ENCODE results near the gene ADGRF3.
"Not testable (repeated sequence)": the region's sequence is repeated elsewhere in the genome, so short reads cannot be mapped to it uniquely, and the experiment has no call there.

Gene ADGRF3, protein sequence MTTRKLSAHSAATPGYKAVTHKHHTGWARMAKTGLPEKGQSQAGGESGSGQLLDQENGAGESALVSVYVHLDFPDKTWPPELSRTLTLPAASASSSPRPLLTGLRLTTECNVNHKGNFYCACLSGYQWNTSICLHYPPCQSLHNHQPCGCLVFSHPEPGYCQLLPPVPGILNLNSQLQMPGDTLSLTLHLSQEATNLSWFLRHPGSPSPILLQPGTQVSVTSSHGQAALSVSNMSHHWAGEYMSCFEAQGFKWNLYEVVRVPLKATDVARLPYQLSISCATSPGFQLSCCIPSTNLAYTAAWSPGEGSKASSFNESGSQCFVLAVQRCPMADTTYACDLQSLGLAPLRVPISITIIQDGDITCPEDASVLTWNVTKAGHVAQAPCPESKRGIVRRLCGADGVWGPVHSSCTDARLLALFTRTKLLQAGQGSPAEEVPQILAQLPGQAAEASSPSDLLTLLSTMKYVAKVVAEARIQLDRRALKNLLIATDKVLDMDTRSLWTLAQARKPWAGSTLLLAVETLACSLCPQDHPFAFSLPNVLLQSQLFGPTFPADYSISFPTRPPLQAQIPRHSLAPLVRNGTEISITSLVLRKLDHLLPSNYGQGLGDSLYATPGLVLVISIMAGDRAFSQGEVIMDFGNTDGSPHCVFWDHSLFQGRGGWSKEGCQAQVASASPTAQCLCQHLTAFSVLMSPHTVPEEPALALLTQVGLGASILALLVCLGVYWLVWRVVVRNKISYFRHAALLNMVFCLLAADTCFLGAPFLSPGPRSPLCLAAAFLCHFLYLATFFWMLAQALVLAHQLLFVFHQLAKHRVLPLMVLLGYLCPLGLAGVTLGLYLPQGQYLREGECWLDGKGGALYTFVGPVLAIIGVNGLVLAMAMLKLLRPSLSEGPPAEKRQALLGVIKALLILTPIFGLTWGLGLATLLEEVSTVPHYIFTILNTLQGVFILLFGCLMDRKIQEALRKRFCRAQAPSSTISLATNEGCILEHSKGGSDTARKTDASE

DNA sequence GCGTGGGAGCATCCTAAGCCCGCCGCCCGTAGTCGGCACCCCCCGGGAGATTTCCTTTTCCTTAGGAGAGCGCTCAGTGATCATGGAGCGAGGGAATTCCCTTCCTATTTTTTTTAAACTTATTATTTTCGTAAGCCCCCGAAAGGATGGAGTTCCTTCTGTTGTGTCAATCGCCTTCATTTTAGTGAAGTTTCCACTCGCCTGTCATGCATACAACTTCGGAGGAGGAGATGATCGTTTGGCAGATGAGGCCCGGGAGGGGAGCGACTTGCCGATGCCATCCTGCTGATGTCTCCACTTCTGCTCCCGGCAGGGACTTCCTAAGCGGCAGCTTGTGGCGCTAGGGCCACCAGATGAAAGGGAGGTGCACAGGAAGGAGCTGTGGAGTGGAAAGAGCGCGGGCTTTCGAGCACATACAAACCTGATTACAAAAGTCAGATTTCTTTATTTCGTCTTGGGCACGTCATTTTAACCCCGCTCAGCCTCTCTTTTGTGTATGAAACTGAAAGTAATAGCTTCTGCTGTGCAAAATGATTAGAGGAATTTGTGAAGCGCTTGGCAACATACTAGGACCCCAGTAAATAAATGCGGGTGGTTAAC is at the start of gene ADGRF3:
ADGRF3 (minus strand) TSS at position 336 of the 600 bp plus-strand sequence. CDS start 555 bp downstream, outside the sequence.
- DNase-seq, result peak; percentile 57 to 63

DNA sequence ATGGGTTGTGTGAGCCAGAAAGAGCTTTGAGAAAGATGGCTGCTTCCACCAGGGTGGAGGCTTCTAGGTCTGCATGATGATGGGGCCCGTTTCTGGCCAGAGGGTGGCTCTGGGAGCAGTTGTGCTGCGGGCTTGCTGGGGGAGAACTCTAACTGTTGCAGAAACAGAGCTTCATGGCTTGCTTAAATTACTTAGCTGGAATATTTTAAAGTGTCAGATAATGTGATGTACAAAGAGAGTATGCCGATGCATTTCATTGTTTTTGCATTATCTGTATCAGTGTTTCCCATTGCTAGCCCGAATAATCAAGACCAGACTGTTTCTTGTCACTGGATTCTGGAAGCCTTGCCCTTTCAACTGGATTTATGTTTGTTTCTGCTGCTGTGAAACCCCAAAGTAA is 48.8 kb upstream of the ADGRF3 start:
- no peak for DNase-seq

DNA sequence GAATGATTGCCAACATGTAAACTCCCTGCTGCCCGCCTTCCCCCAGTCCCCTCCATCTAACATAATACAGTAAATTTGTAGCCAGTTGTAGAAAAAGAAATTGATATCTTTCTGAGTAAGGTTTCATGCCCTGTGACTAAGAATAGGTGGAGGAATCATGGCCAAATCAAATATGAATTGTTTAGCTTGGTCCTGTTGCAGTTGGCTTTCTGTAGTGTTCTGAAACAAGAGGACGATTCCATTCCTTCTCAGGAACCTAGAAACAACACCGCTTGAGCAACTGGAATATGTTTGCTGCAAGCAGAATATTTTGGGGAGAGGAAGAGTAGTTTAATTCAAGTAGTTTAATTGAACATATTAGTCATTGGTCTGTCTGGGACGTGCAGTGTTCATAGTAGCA is 48.1 kb upstream of the ADGRF3 start:
- DNase-seq, result no peak

DNA sequence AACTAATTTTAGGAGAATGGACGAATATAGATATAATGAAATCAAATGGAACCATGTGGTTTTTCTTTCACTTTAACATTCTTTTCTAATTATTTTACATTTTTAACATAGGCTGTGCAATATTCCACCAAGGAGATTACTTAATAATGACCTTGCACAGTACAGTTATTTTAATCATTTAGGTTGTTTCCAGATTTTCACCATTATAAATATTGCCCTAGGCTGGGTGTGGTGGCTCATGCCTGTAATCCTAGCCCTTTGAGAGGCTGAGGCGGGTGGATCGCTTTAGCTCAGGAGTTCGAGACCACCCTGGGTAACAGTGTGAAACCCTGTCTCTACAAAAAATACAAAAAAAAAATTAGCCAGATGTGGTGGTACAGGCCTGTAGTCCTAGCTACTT is 40.6 kb upstream of the ADGRF3 start:
- no peak for DNase-seq

DNA sequence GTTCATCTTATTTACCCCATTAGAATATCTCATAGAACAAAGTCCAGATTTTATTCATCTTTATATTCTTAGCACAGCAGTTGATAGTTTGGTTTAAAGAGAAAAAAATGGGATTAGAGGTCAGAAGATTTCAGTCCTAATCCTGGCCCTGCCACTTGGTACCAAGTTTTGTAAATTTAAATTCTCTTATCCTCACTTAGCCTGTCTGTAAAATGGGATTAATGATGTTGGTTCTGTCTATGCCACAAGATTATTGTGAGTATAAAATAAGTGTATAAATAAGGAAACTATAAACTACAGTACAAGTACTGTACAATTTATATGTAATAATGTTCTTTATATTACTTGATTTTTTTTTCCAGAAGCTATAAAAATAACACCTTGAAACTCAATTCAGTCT is 38.0 kb upstream of the ADGRF3 start:
- no peak for DNase-seq

DNA sequence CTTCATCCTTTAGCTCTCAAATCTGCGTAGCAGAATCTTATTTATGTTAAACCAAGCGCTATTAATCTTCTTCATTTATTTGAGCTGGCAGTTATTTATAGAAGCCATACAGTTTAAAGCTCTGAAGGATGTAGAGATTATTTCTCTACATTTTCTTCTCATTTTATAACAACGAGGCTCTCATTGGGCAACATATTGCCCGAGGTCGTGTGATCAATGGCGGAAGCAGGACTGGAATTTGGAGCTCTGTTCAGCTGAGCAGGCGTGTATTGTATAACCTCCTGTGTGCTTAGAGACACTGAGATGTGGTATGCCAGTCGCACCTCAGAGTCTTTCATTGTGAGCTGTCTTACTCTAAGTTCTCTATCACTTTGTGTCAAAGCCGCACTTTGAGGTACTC is 37.6 kb upstream of the ADGRF3 start:
- no peak for DNase-seq

DNA sequence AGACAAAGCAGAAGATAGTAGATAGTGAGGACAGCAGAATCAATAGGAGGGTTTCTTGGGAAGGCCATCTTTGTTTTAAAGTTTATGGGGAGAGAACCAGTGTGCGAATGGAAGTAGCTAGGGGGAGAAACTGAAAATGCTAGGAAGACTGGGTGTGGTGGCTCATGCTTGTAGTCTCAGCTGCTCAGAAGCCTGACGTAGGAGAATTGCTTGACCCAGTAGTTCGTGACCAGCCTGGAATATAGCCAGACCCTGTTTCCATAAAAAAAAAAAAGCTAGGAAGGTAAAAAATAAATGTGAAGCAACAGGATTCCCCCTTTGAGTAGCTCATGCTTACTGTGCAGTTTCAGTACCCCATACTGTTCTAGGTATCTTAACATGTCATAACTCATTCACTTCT is 36.0 kb upstream of the ADGRF3 start:
- DNase-seq, result no peak

DNA sequence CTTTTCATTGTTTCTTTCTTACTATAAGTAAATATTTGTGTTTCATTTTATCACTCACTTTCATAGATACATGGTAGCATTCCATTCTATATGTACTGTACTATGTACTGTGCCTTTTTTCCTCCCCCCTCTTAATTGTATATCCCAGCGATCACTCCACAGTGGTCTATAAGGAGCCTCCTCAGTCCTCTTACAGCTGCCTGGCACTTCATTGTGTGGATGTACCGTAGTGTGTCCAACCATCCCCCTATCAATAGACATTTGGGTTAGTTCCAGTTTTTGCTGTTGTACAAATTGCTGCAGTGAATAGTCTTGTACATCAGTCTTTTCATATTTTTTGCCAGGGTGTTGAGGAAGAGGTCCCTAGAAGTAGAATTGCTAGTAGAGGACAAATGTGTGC is 33.7 kb upstream of the ADGRF3 start:
- DNase-seq, result no peak

DNA sequence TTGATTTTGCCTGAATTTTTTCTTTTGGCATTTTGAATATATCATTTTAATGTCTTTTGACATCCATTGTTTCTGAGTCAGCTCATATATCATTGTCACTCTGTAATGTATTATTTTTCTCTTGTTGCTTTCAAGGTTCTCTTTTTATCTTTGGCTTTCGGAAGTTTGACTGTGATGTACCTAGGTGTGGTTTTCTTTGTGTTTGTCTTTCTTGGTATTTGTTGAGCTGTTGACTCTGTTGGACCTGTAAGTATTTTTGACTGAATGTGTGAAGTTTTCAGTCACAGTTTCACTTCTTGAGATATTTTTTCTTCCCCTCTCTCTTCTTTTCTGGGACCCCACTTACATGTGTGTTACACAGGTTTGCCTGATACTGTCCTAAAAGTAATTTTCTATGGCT is 30.2 kb upstream of the ADGRF3 start:
- no peak for DNase-seq

DNA sequence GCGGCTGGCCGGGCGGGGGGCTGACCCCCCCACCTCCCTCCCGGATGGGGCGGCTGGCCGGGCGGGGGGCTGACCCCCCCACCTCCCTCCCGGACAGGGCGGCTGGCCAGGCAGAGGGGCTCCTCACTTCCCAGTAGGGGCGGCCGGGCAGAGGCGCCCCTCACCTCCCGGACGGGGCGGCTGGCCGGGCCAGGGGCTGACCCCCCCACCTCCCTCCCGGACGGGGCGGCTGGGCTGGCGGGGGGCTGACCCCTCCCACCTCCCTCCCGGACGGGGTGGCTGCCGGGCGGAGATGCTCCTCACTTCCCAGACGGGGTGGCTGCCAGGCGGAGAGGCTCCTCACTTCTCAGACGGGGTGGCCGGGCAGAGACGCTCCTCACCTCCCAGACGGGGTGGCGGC is 24.3 kb upstream of the ADGRF3 start:
- not testable (repeated sequence) for DNase-seq

DNA sequence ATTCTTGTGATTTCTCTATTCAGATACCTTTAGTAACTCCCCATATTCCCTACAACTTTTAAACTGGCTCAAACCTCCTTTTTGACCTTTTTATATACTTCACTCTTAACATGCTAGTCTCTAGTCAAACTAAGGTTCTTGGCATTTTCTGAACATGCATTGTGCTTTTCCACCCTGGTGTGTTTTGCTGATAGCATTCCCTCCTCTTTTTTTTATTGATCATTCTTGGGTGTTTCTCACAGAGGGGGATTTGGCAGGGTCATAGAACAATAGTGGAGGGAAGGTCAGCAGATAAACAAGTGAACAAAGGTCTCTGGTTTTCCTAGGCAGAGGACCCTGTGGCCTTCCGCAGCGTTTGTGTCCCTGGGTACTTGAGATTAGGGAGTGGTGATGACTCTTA is 23.1 kb upstream of the ADGRF3 start:
- DNase-seq, result not testable (repeated sequence)

DNA sequence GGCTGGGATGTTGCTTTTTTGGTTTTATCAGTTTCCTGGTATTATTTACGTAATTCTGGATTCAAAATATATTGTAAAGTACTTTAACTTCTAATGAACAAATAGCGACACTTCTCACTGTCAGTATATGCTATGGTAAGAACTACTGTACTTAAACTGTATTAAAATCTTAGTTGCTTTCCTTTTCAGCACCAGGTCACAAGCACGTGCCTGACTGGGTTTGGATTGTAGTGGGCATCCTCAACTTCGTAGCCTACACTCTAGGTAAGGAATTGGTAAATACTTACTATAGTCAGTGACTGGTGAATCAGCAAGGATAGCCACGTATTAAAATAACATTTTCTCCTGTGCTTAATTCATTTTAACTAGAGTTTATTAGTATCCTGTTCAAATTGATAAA is 20.4 kb upstream of the ADGRF3 start:
- no peak for DNase-seq

DNA sequence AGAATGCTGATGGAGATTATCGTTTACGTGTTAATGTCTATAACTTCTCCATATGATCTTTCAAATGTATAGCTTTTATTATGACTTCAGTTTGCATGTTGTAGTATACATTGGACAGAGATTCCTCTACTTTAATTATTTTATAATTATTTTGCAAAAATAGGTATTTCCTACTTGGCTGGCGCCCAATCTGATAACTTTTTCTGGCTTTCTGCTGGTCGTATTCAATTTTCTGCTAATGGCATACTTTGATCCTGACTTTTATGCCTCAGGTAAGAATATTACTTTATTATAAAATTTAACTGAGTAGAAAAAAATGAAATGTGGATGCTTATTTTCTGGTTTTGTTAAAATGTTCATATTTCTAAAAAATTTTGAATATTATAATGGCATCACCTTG is 18.1 kb upstream of the ADGRF3 start:
- no peak for DNase-seq

DNA sequence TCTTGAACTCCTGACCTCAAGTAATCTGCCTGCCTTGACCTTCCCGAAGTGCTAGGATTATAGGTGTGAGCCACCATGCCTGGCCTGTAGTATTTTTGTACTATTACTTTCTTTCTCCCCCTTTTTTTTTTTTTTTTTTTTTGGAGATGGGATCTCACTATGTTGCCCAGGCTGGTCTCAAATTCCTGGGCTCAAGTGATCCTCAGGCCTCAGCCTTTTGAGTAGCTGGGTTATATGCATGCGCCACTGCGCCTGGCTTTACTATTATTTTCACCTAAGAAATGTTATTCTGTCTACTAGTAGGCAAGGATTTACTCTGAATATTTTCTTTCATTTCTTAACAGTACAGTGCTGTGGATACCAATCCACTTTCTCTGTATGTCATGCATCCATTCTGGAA is 17.4 kb upstream of the ADGRF3 start:
- no peak for DNase-seq

DNA sequence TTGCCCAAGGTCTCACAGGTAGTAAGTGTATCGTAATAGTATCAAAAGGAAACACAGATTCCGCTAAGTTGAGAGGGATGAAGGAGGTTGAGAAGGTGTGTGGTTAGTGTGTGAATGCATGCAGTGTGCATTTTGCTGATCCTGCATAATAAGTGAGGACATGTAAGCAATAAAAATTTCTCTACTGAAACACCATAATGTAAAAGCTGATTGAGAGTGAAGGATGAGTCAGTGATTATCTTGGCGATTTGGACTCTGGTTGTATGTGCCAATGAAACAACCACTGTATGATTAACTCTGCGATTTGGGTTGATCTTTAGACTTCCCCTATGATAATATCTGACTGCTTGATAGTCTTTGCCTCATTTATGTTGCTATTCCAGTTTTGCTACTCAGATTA is 16.7 kb upstream of the ADGRF3 start:
- DNase-seq, result no peak

DNA sequence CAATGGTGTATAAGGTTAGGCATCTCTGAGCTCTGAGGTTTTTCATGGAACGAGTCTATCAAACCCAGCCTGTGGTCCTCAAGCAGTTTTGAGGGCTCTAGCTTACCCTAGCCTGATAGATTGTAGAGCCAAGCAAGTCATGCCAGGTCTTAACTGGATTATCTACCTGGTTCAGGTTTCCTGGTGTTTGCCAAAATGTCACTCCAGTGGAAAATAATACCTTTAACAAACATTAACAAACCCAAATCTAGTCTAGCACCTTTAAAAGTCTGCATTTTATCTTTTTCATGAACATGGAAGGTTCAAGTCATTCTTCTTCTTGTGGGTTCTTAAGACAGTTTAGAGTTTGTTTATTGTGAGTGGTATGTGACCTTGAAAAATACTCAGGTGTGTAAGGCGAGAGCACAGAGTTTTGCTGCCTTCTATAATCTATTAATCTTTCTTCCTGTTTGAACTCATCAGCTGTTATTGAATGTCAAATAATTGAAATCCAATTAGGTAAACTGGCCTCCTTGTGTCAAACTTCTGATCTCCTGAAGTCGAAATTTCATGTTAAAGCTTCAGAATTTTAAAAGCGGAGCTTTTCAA is 13.4 kb upstream of the ADGRF3 start:
- DNase-seq, result no peak

DNA sequence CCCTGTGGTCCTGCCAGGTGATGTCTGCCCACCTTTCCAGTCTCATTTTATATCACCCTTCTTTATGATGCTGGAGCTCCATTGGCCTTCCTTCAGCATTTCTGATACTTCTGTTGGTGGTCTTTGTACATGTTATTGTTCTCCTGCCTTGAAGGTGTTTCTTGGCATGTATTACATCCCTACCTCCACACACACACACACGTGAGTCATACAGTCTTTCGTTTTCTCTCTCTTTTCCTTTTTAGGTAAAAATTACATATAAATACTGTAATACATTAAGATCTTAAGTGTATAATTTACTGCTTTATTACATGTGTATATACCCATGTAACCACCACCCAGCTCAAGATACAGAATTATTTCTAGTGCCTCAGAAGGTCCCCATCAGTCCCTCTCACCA is 10.2 kb upstream of the ADGRF3 start:
- DNase-seq, result no peak

DNA sequence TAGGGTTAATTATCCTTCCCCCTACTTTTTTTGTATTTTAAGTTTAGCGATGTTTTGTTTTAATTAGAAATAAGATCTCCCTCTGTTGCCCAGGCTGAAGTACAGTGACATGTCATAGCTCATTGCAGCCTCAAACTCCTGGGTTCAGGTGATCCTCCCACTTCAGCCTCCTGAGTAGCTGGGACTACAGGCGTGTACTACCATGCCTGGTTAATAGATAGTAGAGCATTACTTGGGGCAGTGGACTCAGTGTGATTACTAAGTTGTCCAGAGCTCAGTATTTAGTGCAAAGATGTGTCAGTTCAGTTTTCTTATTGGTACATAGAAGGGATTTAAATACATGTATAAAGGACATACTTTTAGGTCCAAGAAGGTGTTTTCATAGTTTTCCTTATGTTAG is 9.5 kb upstream of the ADGRF3 start:
- no peak for DNase-seq

DNA sequence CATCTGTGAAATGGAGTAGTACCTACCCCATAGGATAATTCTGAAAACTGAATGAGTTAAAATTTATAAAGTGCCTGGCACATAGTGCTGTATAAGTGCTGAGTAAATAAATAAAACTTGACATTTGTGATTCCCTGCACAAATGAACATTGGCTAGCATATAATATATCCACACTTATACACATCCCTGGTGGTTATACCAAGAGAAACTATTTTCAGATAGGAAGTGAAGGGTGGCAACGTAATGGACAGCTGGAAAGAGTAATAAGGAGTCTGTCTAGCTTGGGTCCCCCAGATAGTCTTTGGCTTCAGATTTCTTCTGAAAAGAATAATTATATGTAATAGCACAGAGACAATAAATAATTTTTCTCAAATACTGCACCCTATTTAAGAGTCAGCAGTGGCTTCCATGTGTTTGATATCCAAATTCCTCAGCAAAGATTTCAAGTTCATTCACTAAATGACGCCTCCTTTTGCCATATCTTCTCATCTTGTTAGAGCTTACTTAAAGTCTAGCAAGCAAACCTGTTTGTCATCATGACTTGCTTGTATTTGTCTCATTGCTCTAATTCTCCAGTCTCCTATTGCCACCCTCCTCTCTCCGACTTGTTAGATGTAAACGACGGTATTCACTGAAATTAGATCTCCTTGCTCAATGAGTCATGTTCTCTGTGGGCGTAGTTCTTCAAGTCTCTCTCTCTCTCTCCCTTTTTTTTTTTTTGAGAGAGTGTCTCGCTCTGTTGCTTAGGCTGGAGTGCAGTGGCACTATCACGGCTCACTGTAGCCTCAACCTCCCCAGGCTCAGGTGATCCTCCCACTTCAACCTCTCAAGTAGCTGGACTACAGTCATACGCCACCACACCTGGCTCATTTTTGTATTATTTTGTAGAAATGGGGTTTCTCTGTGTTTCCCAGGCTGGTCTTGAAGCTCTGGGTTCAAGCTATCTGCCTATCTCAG is 8.7 kb upstream of the ADGRF3 start:
- DNase-seq, result no peak

DNA sequence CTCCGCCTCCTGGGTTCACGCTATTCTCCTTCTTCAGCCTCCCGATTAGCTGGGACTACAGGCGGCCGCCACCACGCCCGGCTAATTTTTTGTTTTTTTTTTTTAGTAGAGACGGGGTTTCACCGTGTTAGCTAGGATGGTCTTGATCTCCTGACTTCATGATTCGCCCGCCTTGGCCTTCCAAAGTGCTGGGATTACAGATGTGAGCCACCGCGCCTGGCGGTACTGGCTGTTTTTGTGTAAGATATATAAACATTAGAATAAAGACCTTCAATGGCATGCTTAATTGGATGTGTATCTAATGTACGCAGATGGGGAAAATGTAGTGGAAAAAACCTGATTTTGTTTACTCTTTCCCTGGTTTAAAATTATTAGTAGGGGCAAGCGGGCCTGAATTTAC is 7.9 kb upstream of the ADGRF3 start:
- DNase-seq, result not testable (repeated sequence)

DNA sequence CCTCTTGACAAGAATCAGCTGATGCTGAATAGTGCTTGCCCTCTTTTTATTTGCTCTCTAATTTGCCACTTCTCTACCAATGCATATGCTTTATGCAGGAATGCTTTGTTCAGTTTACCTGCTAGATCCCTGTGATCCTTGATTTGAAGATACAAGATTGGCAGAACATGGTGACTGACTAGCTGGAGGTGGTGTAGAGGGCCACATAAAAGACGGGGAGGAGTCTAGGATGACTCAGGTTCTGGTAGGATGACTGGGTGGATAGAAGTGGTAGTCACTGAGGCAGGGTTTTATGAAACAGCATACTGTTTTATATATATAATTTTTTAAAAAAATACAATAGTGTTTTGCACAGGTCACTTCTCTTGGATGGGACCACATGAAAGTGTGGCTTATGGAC is 6.3 kb upstream of the ADGRF3 start:
- DNase-seq, result no peak
